OCI-LY1 (cell line): ENCODE measurements around the gene PRKCD.

Experiments used
- H2AFZ ChIP-seq: fragments of 200-600 bp; sonication (generic), shearing (Covaris generic); 2 replicates; pipeline ENCODE4 v1.6.0; 2014; ENCODE audit warnings: antibody characterized with exemption, mild to moderate bottlenecking, low read length
- H3F3A ChIP-seq: fragments of 200-600 bp; sonication (generic), shearing (Covaris generic); 2 replicates; pipeline ENCODE4 v1.6.0; 2014; ENCODE audit warnings: mild to moderate bottlenecking, antibody characterized with exemption, low read length, moderate library complexity; ENCODE audit not compliant: insufficient read depth
- H3K27ac ChIP-seq: fragments of 200-600 bp; sonication (generic); 2 replicates; pipeline ENCODE4 v1.5.1; 2014; ENCODE audit warnings: low read length, mixed run types, mild to moderate bottlenecking, low read depth; ENCODE audit not compliant: poor library complexity, severe bottlenecking
- H3K27me3 ChIP-seq: fragments of 200-600 bp; sonication (generic); 2 replicates; pipeline ENCODE4 v1.6.0; 2014; ENCODE audit warnings: antibody characterized with exemption, mild to moderate bottlenecking, low read length, moderate library complexity; ENCODE audit not compliant: insufficient read depth
- H3K36me3 ChIP-seq: fragments of 200-600 bp; sonication (generic); 2 replicates; pipeline ENCODE4 v1.6.1; 2014; ENCODE audit warnings: mild to moderate bottlenecking, antibody characterized with exemption, low read length, moderate library complexity, mixed read lengths; ENCODE audit not compliant: insufficient read depth
- H3K4me1 ChIP-seq: fragments of 200-600 bp; sonication (generic); 2 replicates; pipeline ENCODE4 v1.5.1; 2014; ENCODE audit warnings: mild to moderate bottlenecking, low read length, moderate library complexity; ENCODE audit not compliant: insufficient read depth, severe bottlenecking
- H3K4me2 ChIP-seq: fragments of 200-600 bp; sonication (generic), shearing (Covaris generic); 2 replicates; pipeline ENCODE4 v1.6.1; 2014; ENCODE audit warnings: low read length
- H3K4me3 ChIP-seq: fragments of 200-600 bp; sonication (generic); 2 replicates; pipeline ENCODE4 v1.5.1; 2014; ENCODE audit warnings: low read length, low read depth, mild to moderate bottlenecking, mixed read lengths; ENCODE audit not compliant: poor library complexity, severe bottlenecking
- H3K79me2 ChIP-seq: fragments of 200-600 bp; shearing (Covaris generic); 2 replicates; pipeline ENCODE4 v1.6.1; 2016; ENCODE audit warnings: mixed run types, low read length, mixed read lengths; ENCODE audit not compliant: insufficient read depth
- H3K9ac ChIP-seq: fragments of 200-600 bp; sonication (generic), shearing (Covaris generic); 2 replicates; pipeline ENCODE4 v1.6.1; 2014; ENCODE audit warnings: mild to moderate bottlenecking, low read length, mixed read lengths
- H3K9me2 ChIP-seq: fragments of 200-600 bp; sonication (generic), shearing (Covaris generic); 2 replicates; pipeline ENCODE4 v1.6.1; 2014; ENCODE audit warnings: low read depth, mild to moderate bottlenecking, low read length, mixed read lengths
- H3K9me3 ChIP-seq: fragments of 200-600 bp; shearing (Covaris generic); 2 replicates; pipeline ENCODE4 v1.6.1; 2014; ENCODE audit warnings: low read length, mixed read lengths
- H4K20me1 ChIP-seq: fragments of 200-600 bp; sonication (generic), shearing (Covaris generic); 2 replicates; pipeline ENCODE4 v1.6.0; 2016; ENCODE audit warnings: mild to moderate bottlenecking, low read length; ENCODE audit not compliant: insufficient read depth
- EZH2 ChIP-seq: fragments of 200-600 bp; sonication (generic), shearing (Covaris generic); IDR thresholded peaks from 2 replicates; pipeline ENCODE4 v1.8.0; 2017; ENCODE audit warnings: borderline replicate concordance, mixed run types, mild to moderate bottlenecking, antibody characterized with exemption, low read length, moderate library complexity, mixed read lengths
- TF ChIP-seq, protein P1 (sequence below): fragments of 200-600 bp; sonication (generic), shearing (Covaris generic); IDR thresholded peaks from 2 replicates; pipeline ENCODE4 v1.5.1; 2017; ENCODE audit warnings: mild to moderate bottlenecking, antibody characterized with exemption, low read length, moderate library complexity, mixed read lengths

The PRKCD gene

GRCh38 chr3:53235545-53235944, 74.5 kb downstream of the PRKCD start:
- no peaks in the 10 kb centered on the region for H3K4me1 ChIP-seq
- H2AFZ ChIP-seq: no peak overlapping the region
- no peak overlapping the region for H3K4me3 ChIP-seq
- H3K9ac ChIP-seq: no peak overlapping the region
- H3K79me2 ChIP-seq: no peaks in the 10 kb centered on the region
- H3K9me2 ChIP-seq: no peaks in the 10 kb centered on the region
- H3K36me3 ChIP-seq: peaks cover 93% of the 10 kb centered on the region
- H3K27me3 ChIP-seq: no peaks in the 10 kb centered on the region
- TF ChIP-seq, protein P1, sequence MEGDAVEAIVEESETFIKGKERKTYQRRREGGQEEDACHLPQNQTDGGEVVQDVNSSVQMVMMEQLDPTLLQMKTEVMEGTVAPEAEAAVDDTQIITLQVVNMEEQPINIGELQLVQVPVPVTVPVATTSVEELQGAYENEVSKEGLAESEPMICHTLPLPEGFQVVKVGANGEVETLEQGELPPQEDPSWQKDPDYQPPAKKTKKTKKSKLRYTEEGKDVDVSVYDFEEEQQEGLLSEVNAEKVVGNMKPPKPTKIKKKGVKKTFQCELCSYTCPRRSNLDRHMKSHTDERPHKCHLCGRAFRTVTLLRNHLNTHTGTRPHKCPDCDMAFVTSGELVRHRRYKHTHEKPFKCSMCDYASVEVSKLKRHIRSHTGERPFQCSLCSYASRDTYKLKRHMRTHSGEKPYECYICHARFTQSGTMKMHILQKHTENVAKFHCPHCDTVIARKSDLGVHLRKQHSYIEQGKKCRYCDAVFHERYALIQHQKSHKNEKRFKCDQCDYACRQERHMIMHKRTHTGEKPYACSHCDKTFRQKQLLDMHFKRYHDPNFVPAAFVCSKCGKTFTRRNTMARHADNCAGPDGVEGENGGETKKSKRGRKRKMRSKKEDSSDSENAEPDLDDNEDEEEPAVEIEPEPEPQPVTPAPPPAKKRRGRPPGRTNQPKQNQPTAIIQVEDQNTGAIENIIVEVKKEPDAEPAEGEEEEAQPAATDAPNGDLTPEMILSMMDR: no peak
- TF ChIP-seq EZH2: no peak
- H3F3A ChIP-seq: no peaks in the 10 kb centered on the region
- H3K9me3 ChIP-seq: no peaks in the 10 kb centered on the region
- no peaks in the 10 kb centered on the region for H4K20me1 ChIP-seq
- H3K4me2 ChIP-seq: no peak overlapping the region
- H3K27ac ChIP-seq: no peak overlapping the region

DNA sequence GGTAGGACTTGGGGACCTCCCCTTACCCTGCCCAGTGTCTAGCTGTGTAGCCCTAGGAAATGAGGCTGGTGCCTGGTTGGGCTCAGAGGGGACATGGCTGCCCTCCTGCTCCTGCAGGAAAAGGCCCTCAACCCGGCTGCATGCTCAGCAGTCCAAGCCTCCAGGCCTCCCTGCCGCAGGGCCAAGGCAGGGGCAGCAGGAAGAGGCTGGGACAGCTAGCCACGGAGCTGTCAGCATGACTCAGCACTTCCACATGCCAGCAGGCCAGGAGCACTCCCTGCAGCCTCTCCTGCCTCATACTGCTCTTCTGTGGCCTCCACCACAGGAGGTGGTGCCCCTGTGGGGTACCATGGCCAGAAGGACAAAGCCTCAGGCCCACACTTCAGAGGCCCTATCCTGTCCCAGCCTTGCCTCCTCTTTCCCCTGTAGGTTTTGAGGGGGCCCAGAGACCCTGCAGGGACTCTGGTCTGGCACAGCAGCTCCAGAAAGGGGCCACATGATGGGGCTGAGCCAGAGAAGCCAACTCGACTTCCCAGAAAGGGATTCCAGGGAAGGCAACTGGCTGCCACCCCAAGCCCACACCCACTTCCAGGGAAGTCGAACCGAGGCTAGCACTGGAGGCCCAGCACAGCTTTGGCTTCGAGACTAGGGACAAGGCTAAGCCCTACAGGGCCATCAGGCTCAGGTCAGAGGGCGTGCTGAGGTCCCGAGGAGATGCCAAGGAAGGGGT, 75.3 kb downstream of the PRKCD start:
- H3K79me2 ChIP-seq: no peaks in the 10 kb centered on the region
- H3K4me2 ChIP-seq: no peak overlapping the region
- peak overlapping the region; percentile 48 for H3K27ac ChIP-seq
- H3K9ac ChIP-seq: no peak overlapping the region
- no peak overlapping the region for H3K4me3 ChIP-seq
- no peaks in the 10 kb centered on the region for H3K4me1 ChIP-seq
- H3K9me3 ChIP-seq: no peaks in the 10 kb centered on the region
- H3F3A ChIP-seq: no peaks in the 10 kb centered on the region
- TF ChIP-seq, protein P1: no peak
- TF ChIP-seq EZH2: no peak
- H2AFZ ChIP-seq: no peak overlapping the region
- no peaks in the 10 kb centered on the region for H4K20me1 ChIP-seq
- peaks cover 93% of the 10 kb centered on the region for H3K36me3 ChIP-seq
- H3K9me2 ChIP-seq: no peaks in the 10 kb centered on the region
- H3K27me3 ChIP-seq: no peaks in the 10 kb centered on the region

DNA sequence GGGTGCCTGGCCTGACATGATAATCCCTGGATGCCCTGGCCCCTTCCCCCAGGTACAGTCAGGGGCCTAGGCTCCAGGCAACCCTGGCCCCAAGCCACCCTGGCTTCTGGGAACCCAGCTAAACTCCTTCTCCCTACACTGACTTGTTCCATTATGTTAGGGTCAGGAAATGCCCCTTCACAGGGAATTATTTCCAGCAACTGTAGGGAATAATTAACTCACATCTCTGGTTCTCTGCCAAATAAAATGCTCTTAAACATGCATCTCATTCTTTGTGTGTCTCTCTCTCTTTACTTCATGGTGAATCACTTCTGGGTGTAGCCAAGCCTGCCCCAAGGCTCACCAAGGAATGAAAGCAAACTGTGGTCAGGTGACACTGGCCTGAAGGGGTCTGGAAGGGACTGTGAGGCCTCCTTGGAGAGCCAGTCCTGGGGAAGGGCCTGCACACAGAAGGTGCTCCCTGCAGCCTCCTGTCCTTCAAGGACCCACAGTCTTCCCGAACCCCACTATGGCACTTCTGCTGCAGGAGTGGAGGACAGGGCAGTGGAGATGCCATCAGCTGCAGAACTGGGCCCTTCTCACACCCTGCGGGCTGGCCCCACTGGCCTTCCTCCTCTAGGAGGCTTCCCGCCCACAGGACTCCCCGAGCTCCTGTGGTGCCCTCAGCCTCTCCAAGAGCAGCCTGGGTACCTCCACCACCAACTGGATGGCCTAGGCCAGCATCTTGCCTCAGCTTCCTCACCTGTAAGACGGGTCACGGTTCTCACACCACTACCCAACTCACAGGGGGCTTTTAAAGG, 77.2 kb downstream of the PRKCD start:
- Histone ChIP-seq H3K79me2 (peaks cover 10% of the 10 kb centered on the region), H4K20me1 (no peaks in the 10 kb centered on the region), H3K27ac (no peak overlapping the region), H3K4me3 (no peak overlapping the region), H3K9me3 (no peaks in the 10 kb centered on the region), H3K9ac (no peak overlapping the region), H3K4me1 (no peaks in the 10 kb centered on the region), H3K4me2 (no peak overlapping the region), H3K27me3 (no peaks in the 10 kb centered on the region), H3F3A (no peaks in the 10 kb centered on the region), H3K36me3 (peaks cover 93% of the 10 kb centered on the region), H2AFZ (no peak overlapping the region), H3K9me2 (no peaks in the 10 kb centered on the region)
- TF ChIP-seq EZH2: no peak
- TF ChIP-seq, protein P1: no peak
